ENCODE data around the gene CHP1.

Gene CHP1

GRCh38 chr15:41251411-41251810 lies 20.3 kb downstream of the CHP1 start:
- TF ChIP-seq, protein P1, sequence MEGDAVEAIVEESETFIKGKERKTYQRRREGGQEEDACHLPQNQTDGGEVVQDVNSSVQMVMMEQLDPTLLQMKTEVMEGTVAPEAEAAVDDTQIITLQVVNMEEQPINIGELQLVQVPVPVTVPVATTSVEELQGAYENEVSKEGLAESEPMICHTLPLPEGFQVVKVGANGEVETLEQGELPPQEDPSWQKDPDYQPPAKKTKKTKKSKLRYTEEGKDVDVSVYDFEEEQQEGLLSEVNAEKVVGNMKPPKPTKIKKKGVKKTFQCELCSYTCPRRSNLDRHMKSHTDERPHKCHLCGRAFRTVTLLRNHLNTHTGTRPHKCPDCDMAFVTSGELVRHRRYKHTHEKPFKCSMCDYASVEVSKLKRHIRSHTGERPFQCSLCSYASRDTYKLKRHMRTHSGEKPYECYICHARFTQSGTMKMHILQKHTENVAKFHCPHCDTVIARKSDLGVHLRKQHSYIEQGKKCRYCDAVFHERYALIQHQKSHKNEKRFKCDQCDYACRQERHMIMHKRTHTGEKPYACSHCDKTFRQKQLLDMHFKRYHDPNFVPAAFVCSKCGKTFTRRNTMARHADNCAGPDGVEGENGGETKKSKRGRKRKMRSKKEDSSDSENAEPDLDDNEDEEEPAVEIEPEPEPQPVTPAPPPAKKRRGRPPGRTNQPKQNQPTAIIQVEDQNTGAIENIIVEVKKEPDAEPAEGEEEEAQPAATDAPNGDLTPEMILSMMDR (IDR thresholded peaks at IDR 0.05), result no peak
- Mint-ChIP-seq H3K27ac (peak overlapping the region; percentile 46), H3K36me3 (ENCODE audit: low read depth) (peaks cover 25% of the 10 kb centered on the region), H3K4me1 (no peaks in the 10 kb centered on the region), H3K27me3 (ENCODE audit: low read depth, poor library complexity) (no peaks in the 10 kb centered on the region), H3K9me3 (no peaks in the 10 kb centered on the region), H3K4me3 (no peak overlapping the region)
- no peak for DNase-seq

DNA sequence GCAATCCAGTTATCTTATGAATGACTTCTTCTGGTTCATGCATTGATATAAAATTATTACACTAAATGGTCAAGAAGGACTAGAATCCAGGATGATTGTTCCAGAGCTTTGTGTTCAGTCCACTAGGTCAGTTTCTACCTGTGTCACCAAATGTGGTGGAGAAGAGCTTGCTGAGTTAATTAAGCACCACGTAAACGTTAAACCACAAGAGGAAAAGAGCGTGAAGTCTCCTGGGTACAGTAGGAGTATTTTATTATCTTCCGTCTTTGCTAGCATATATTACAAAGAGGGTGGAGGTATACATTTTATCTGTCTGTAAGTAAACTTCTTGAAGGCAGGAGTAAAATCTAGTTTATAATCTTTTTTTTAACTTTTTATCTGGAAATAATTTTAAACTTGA lies 23.5 kb downstream of the CHP1 start:
- H3K4me1 Mint-ChIP-seq, result no peaks in the 10 kb centered on the region
- DNase-seq, result no peak
- H3K9me3 Mint-ChIP-seq, result no peaks in the 10 kb centered on the region
- TF ChIP-seq, protein P1 (IDR thresholded peaks at IDR 0.05), result no peak
- no peaks in the 10 kb centered on the region for H3K27me3 Mint-ChIP-seq (ENCODE audit: low read depth, poor library complexity)
- H3K36me3 Mint-ChIP-seq (ENCODE audit: low read depth), result peaks cover 15% of the 10 kb centered on the region
- H3K4me3 Mint-ChIP-seq, result no peak overlapping the region
- H3K27ac Mint-ChIP-seq, result no peak overlapping the region

GRCh38 chr15:41256103-41256502 lies 25.0 kb downstream of the CHP1 start:
- DNase-seq, result no peak
- TF ChIP-seq, protein P1 (IDR thresholded peaks at IDR 0.05), result no peak
- H3K36me3 Mint-ChIP-seq (ENCODE audit: low read depth), result peaks cover 13% of the 10 kb centered on the region
- no peaks in the 10 kb centered on the region for H3K4me1 Mint-ChIP-seq
- no peak overlapping the region for H3K27ac Mint-ChIP-seq
- no peak overlapping the region for H3K4me3 Mint-ChIP-seq
- H3K27me3 Mint-ChIP-seq (ENCODE audit: low read depth, poor library complexity), result peaks cover 3% of the 10 kb centered on the region
- no peaks in the 10 kb centered on the region for H3K9me3 Mint-ChIP-seq

- peaks cover 3% of the 10 kb centered on the region for H3K27me3 Mint-ChIP-seq (ENCODE audit: low read depth, poor library complexity)
- no peaks in the 10 kb centered on the region for H3K9me3 Mint-ChIP-seq
- TF ChIP-seq, protein P1 (IDR thresholded peaks at IDR 0.05), result no peak
- DNase-seq, result no peak
- no peak overlapping the region for H3K4me3 Mint-ChIP-seq
- H3K36me3 Mint-ChIP-seq (ENCODE audit: low read depth), result peaks cover 9% of the 10 kb centered on the region
- H3K4me1 Mint-ChIP-seq, result no peaks in the 10 kb centered on the region
- no peak overlapping the region for H3K27ac Mint-ChIP-seq
These were observed 25.5 kb downstream of the CHP1 start for GRCh38 chr15:41256577-41257038.

- Mint-ChIP-seq H3K9me3 (no peaks in the 10 kb centered on the region), H3K27ac (peak overlapping the region; percentile 49), H3K36me3 (ENCODE audit: low read depth) (peaks cover 25% of the 10 kb centered on the region), H3K27me3 (ENCODE audit: low read depth, poor library complexity) (peaks cover 3% of the 10 kb centered on the region), H3K4me3 (no peak overlapping the region), H3K4me1 (no peaks in the 10 kb centered on the region)
- no peak for DNase-seq
- TF ChIP-seq, protein P1 (IDR thresholded peaks at IDR 0.05), result no peak
These were observed 27.8 kb downstream of the CHP1 start for GRCh38 chr15:41258750-41259471.

Data from nephron progenitor cell (in vitro differentiated cells).